NCI-H146 treated with DMSO at 0.1 percent for 48 hours (cell line): ENCODE results near the gene WDR91.

Experiments used
- DNase-seq: peaks from one replicate; lab custom pipeline; 2025; ENCODE audit not compliant: unreplicated experiment; lab: John Stamatoyannopoulos, UW

The WDR91 gene

DNA sequence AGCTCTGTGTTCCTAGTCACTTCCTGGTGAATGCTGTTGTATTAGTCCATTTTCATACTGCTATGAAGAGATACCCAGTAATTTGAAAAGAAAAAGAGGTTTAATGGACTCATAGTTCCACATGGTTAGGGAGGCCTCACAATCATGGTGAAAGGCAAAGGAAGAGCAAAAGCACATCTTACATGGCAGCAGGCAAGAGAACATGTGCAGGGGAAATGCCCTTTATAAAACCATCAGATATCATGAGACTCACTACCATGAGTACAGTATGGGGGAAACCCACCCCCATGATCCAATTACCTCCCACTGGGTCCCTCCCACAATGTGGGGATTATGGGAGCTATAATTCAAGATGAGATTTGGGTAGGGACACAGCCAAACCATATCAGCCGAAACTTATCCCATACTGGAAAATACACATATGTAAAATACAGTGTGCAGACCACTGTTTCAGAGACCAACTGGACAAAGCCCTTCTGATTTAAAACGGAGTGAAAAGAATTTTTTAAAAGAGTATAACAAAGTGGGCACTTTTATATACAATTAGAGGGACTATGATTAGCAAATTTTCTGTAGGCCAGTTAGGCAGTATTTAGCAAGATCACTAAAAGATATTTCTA, 48.8 kb downstream of the WDR91 start:
- DNase-seq: no peak

DNA sequence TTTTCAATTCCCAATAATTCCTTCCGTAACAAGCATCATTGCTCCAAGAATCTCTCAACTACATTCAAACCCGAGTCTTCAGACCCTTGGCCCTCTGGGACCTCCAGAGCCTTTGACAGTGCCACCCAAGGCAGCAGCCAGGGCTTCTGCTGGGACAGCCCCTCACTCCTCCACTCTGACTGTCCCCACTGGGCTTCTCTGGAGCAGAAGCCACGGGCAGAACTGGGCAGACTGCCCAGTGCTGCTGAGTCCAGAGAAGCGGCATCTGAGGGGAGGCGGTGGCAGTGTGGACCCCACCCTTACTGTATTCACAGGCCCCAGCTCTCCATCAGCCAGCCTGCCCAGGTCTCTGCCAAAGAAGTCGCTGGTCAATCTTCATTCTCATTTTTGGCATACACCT, 49.7 kb downstream of the WDR91 start:
- no peak for DNase-seq

DNA sequence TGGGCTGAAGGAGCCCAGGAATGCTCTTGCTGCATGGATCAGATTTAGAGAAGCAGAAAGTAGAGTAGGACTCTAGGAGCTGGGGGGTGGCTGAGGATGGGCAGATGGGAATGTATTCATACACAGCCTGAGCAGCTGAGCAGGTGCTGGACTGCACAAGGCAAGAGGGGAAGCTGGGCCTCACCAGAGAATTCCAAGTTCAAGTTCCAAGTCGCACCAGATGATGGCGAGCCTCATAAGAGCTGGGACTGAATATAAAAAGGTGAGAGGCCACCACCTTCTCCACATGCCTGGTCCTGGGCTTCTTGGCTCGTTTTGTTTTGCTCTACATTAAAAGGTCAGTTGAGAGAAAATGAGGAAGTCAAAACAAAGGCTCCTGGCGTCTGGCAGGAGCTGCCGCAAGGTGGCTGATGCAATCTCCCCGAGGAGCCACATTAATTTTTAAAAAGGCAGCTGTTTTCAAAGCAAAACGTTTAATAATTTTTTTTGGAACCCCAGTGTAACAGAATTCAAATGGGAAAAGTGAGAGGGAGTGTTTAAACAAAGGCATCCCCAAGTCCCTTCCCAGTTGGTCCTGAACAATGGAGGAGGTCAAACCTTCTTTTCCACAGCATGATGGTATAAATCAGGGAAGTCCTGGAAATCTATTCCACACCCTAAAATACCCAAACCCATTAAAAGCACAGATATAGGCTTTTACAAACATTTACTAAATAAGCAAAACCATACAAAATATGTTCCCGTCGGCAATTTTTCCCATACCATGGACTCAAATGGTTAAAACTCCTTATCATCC, 50.3 kb downstream of the WDR91 start:
- no peak for DNase-seq

DNA sequence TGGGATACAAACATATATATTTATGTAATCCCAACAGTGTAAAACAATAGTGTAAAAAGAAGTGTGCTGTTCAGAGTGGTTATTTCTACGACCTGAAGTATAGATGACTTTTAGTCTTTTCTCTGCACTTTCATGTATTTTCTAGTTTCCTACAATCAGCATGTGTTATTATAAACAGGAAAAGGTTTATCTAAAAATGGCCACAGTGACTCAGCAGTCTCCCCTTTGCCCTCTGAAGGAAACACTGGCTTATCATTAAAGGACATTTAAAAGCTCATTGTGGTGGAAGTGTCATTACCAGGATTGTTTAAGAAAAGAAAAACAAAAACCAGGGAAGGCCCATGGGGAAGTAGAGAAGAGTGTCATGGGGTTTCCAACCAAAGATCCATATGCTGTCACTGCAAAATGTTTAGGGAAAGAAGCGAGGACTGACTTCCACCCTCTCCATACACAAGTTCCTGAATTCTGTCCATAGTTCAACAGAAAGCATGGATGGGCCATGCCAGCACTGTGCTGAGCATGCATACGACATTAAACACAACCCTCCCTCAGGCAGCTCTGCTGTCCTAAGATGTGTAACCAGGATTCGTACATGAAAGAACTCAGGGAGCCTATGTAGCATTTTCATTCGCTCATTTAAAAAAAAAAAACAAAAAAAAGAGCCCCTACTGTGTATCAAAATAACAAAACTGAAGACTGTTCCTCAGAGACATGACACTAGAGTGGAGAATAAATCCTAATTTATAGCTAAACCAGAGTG, 51.0 kb downstream of the WDR91 start:
- DNase-seq: no peak

- DNase-seq: no peak
Observed at GRCh38 chr7:135159359-135160085, 51.8 kb downstream of the WDR91 start.

- no peak for DNase-seq
Observed at GRCh38 chr7:135158874-135159273, 52.5 kb downstream of the WDR91 start.

GRCh38 chr7:135158141-135158655, 53.1 kb downstream of the WDR91 start:
- DNase-seq: no peak

GRCh38 chr7:135156290-135156689, 55.0 kb downstream of the WDR91 start:
- DNase-seq: no peak

DNA sequence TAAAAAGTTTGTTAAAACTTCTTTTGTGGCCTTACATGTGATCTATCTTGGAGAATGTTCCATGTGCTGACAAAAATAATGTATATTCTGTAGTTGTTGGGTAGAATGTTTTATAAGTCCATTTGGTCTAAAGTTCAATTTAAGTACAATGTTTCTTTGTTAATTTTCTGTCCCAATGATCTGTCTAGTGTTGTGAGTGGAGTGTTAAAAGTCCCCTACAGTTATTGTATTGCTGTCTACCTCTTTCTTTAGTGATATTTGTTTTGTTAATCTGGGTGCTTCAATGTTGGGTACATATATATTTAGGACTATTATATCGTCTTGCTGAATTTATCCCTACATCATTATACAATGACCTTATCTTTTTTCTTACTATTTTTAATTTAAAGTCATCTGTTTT, 56.6 kb downstream of the WDR91 start:
- DNase-seq: no peak

DNA sequence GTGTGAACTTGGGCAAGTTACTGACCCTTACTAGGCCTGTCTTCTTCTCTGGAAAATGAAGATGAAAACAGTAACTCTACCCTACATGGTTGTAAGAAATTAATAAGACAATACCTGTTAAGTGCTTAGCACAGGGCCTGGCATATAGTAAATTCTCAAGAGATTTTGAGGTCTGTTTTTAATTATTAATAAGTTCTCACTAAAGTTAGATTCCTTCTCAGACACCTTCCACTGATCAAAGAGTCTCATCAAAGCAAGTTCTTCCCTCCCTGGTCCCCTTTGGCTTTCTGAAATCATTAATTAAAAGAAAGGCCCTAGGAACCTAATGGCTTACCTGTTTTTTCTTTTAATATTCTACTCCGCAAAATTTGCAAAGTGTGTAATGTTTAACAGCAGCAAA, 58.9 kb downstream of the WDR91 start:
- no peak for DNase-seq

DNA sequence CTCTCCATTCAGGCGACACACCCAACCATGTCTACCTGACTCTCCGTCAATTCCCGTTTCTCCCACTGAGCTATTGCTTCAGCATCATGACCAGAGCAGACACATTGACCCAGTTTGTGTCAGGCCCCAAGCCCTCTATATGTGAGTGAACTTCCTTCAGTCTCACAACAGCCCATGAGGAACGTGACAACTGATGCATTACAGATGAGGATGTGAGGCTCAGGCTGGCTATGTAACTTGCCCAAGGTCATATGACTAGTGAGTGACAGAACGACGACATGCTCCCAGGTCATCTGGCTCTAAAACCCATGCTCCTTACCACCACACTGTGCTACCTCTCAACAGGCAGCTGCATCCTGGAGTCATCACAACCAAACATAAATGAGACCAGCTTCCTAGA, 59.8 kb downstream of the WDR91 start:
- DNase-seq: no peak

DNA sequence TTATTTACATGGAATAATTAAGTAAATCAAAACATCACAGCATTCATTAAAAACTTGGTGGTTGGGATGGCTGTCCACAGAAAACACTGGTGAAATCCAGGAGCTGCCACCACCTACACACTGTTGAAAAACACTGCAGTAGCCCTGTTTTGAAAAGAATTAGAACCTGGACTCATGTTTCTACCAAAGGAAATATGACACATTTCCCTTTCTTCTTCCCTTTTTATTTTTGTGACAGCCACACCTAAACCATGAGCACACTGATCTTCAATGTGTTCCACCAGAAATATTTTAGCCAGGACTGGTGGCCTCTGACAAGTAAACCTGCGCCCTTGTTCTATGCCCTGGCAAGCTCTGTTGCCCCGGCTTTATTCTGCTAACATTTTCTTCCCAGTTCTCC, 60.2 kb downstream of the WDR91 start:
- DNase-seq: no peak

DNA sequence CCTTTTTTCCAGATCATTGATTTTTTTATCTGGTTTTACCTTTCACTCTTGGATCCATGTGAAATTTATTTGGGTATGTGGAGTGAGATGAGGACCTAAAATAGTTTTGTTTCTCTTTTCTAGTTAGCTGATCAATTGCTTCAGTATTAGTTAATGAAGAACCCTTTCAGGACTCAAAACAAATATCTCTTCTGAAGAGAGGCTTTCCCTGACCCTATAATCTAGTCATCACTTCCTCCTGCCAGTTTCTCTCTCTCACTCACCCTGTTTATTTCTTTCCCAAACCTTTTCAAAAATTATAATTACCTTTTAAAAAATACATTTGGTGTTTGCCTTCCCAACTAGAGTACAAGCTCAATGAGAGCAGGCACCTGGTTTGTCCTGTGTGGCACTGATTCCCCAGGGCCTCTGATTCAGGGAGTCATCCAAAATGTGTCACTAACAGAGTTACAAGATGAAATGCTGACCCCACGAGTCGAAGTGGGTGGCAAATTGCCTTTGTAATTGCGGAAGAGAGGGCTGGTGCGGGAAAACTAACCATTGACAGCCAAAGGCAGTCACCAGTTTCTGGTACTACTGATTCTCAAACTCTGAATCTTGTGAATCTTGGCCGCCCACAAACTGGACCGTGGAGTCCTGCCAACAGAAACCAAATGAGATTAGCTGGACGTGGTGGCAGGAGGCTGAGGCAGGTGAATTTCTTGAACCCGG, 61.1 kb downstream of the WDR91 start:
- no peak for DNase-seq

DNA sequence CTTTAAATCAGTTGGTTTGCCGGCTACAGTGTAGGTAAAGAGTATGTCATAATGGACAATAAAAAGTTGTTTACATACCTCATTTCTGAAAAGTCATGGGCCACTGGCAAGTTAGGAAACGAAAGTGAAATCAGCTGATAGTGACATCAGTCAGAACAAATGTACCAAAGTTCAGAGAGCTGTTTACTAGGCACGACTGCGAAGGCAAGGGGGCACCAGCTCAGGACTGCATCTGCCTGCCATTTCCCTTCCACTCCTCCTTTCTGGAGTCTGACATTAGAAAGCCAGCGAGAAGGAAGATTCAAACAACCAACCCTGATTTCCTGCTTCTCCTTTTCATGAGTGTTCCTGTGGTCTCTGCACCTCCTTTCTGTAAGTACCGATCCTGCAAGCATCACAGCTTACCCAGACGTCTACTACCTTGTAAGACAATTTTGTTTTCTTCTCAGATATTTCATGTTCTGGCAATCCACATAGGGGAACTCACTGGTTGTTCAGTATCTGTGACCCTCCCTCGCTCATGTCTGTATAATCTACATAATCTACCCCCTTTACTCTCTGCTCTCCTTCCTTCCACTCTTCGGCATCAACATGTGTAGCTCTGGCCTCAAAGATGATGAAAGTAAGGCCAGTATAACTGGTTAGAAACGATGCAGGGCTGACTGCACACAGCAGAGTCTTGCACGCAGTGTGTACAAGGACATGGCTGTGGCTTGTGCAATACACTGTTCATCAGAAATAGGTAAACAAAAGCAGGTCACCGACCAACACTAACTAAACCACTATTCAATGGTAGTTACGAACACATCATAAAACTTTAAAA, 63.2 kb downstream of the WDR91 start, which contains the start of gene TMEM140:
TMEM140 (plus strand) TSS at position 174 of the 823 bp plus-strand sequence. CDS start 16,370 bp downstream, outside the sequence.
- no peak for DNase-seq

DNA sequence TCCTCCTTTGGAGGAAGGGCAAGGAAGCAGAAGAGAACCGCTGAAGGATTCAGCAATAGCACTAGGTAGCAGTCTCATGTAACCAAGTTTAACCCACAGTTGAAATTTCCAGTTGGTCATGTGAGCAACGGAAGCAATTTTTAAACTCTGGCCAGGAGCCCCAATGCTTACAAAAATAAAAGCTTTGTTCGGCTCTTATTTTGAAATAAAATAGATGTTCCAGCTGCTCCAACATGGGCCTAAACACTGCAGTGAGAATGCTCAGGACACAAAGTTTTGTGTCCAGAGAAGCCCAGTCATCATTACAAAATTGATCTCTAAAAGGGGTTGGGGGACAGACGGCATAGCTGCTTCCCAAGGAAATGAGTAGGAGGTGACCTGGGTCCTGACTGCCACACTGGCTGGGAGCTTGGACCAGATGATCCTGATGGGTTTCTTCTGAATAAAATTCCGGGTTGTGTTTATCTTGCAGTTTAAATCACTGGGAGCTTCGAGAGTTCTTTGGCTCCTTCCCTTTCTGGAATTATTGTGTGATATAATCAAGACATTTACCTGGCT, 63.9 kb downstream of the WDR91 start:
- no peak for DNase-seq

- DNase-seq: no peak
Observed at GRCh38 chr7:135143885-135144668, 67.2 kb downstream of the WDR91 start.
